T47D (cell line): ENCODE results near the gene DNAJC6.
A peak's percentile ranks its signal among the peaks of the same experiment; 100 is the strongest.

Experiments
- DNase-seq, 2 experiments: peaks; one replicate each; pipeline versions ENCODE4 v3.0.0 to v3.0.0-alpha.2; 2011 to 2012; ENCODE audit warnings: low read depth in 1 of 2, low spot score in 1 of 2
- JUND ChIP-seq: IDR thresholded peaks from 2 replicates; pipeline ENCODE4 v1.6.1; 2012; ENCODE audit warnings: low read depth
- in situ Hi-C: cut with HindIII; loops from 2 replicates; pipeline ENCODE4 v1.10.0; 2016; ENCODE audit warnings: low sequenced_read_pairs, low pct_unique_long_range_greater_than_20kb

The DNAJC6 gene

DNA sequence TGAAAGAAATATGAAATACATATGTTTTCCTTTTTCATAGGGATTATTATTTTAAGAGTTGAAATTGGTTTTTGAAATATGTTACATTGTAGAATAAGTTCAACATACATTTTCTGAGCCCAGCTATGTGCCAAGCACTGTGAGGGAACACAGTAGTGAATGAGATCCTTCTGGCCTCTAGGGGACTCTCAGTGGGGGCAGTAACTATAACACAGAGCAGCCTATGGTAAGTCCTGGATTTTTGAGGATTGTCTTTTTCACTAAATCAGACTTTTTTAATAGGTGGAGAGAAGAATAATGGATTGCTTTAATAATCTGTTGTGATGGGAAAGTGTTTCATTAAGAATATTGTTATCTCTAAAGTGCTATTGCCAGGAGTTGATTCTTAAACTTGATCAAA, 2.4 kb downstream of the DNAJC6 start:
- no peak for TF ChIP-seq JUND
- no peak for DNase-seq
- in situ Hi-C loops, result no loop called here

GRCh38 chr1:65316233-65316632, 6.9 kb downstream of the DNAJC6 start:
- TF ChIP-seq JUND, result no peak
- in situ Hi-C loops, result no loop called here
- no peak for DNase-seq

DNA sequence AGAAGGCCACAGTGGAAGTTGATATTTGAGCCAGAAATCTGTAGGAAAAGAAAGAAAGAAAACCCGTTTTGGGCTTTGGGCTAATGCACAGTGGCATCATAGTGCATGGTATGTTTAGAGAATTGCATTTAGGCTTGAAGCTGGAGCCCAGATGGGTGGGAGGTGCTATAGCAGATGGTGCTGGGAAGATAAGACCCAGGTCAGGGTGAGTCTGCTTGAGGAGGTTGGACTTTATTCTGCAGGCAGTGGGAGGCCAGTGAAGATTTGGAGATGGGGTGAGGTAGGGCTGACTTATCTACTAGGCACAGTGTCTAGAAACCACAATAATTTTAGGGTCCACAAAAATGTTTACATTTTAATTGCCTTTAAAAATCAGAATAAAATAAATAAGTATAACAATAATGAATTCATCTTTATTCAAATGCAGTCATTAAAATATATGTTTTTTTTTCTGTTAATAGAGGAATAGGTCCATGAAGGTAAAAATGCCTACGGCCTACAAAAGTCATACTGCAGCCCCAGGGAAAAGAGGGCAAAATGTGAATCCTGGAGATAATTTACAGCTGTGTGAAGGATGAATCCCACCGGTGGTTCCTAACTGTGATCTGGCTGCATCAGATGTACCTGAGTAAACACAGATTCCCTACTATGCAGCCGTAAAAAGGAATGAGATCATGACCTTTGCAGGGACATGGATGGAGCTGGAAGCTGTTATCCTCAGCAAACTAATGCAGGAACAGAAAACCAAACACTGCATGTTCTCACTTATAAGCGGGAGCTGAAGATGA, 8.7 kb downstream of the DNAJC6 start:
- DNase-seq, result no peak
- no peak for TF ChIP-seq JUND
- in situ Hi-C loops, result no loop called here

GRCh38 chr1:65319141-65319540, 9.8 kb downstream of the DNAJC6 start:
- TF ChIP-seq JUND, result no peak
- no peak for DNase-seq
- in situ Hi-C loops, result no loop called here

- no peak for TF ChIP-seq JUND
- in situ Hi-C loops, result no loop called here
- DNase-seq, result no peak
Observed at GRCh38 chr1:65319754-65320153, 10.4 kb downstream of the DNAJC6 start.

DNA sequence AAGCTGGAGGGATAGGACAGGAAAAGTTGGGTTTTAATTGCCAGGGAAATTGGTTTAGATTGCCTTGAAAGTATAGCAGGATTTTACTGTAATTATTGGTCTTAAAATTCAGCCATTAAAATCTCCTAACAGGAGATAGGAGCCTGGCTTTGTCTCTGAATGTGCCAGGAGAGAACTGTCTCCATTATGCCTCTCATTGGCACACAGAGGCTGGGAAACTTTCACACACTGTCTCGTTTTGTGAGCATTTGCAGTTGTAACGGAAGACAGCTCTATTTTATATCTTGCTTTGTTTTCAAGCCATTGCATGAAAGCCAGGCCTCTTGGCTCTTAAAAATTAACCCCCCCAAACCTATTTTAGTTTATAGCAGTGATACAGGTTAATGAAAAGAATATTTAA, 12.5 kb downstream of the DNAJC6 start:
- no peak for TF ChIP-seq JUND
- in situ Hi-C loops, result no loop called here
- DNase-seq, result no peak

DNA sequence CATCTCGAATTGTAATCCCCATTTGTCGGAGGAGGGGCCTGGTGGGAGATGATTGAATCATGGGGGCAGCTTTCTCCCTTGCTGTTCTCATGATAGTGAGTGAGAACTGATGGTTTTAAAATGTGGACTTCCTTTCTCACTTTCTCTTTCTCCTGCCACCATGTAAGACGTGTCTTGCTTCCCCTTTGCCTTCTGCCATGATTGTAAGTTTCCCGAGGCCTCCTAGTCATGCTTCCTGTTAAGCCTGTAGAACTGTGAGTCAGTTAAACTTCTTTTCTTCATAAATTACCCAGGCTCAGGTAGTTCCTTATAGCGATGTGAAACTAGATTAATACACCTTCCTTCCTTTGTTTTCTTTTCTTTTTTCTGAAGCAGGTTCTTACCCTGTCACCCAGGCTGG, 13.9 kb downstream of the DNAJC6 start:
- DNase-seq, result no peak
- TF ChIP-seq JUND, result no peak
- in situ Hi-C loops, result no loop called here

GRCh38 chr1:65330021-65330420, 20.7 kb downstream of the DNAJC6 start:
- no peak for TF ChIP-seq JUND
- DNase-seq, result no peak
- in situ Hi-C loops, result no loop called here

GRCh38 chr1:65330822-65331221, 21.5 kb downstream of the DNAJC6 start:
- in situ Hi-C loops, result no loop called here
- no peak for DNase-seq
- no peak for TF ChIP-seq JUND

GRCh38 chr1:65332821-65333220, 23.5 kb downstream of the DNAJC6 start:
- in situ Hi-C loops, result no loop called here
- no peak for TF ChIP-seq JUND
- DNase-seq, result no peak

DNA sequence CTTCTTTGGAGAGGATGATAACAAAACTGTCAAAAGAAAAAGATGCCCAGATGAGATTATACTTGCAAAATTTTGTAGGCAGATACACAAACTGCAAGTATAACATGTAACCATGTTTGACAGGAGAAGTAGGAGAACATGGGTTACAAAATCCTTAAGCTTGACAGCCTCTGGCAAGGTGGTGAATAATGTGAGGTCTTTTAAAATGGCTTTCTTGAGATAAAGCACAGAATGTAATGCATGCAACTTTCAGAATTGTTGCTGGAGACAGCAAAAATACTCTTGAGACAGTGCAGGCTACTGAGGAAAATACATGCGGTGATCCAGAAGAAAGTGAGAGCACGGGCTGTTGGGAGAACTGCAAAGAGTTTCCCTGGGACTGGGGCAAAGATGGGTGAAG, 24.7 kb downstream of the DNAJC6 start:
- DNase-seq, result no peak
- no peak for TF ChIP-seq JUND
- in situ Hi-C loops, result no loop called here

DNA sequence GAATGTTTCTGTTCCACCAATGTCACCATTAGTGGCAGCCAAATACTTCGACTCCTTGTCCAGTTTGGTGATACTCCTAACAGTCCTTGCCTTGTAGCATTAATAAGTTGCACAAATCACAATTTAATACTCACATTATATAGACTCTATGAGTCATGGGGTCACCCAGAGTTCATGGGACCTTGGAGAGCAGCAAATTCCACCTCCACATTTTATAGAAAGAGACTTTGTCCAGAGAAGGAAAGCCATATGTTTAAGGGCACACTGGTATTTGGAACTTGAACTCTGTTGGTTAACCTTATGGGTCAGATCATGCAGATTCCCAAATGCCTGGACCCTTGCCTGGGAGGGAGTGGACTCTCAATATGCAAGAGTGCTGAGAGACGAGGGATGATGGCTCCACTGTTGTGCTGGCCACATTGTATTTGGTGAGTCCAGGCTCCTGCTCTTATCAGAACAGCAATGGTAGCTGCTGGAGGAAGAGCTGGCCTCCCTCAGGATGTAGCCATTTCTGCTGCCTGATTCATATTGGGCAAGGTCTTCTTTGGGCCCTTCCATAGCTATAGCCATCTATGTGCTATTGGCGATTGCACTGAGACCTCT, 30.6 kb downstream of the DNAJC6 start:
- in situ Hi-C loops, result no loop called here
- no peak for TF ChIP-seq JUND
- DNase-seq, result peak in 1 of 2 experiments; percentile 39

- no peak for TF ChIP-seq JUND
- in situ Hi-C loops, result no loop called here
- no peak for DNase-seq
Observed at GRCh38 chr1:65341381-65341780, 32.0 kb downstream of the DNAJC6 start.

DNA sequence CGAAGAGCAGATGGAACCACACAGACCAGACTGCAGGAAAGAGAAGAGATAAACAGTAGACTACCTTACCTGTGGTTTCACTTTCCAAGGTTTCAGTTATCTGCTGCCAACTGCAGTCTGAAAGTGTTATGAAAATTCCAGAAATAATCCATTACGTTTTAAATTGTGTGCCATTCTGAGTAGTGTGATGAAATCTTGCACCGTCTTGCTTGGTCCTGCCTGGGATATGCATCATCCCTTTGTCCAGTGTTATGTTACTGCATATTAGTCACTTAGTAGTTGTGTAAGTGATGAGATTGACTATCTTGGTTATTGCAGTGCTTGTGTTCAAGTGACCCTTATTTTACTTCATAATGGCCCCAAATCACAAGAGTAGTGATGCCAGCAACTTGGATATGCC, 33.9 kb downstream of the DNAJC6 start:
- no peak for DNase-seq
- no peak for TF ChIP-seq JUND
- in situ Hi-C loops, result no loop called here
